Esophagus squamous epithelium (tissue), 4 donors: ENCODE results near the gene NUDT3.

Experiments
- CTCF ChIP-seq, 6 experiments: fragments of 450-650 bp in 4 of 6; fragments of 200-600 bp in 2 of 6; sonication (generic) in 2 of 6; IDR thresholded peaks; one replicate each; pipeline ENCODE4 v1.5.1; 2016 to 2019; ENCODE audit warnings: antibody characterized with exemption in 6 of 6, mild to moderate bottlenecking in 4 of 6, moderate library complexity in 4 of 6
- POLR2A ChIP-seq, 4 donors: fragments of 450-650 bp; IDR thresholded peaks; one replicate each; pipeline ENCODE4 v1.6.1; 2017; ENCODE audit warnings: antibody characterized with exemption in 4 of 4, mild to moderate bottlenecking in 4 of 4, moderate library complexity in 3 of 4

GRCh38 chr6:34305982-34306708 is 86.3 kb downstream of the NUDT3 start:
- TF ChIP-seq CTCF (IDR thresholded peaks at IDR 0.05) = no peak
- no peak for TF ChIP-seq POLR2A (IDR thresholded peaks at IDR 0.05)
